HG03196 (cell line): ENCODE measurements around the gene BDP1.
"Not testable (repeated sequence)": the region's sequence is repeated elsewhere in the genome, so short reads cannot be mapped to it uniquely, and the experiment has no call there.

Source experiments
- ATAC-seq: cut with Tn5 transposase; IDR thresholded peaks from one replicate; pipeline ENCODE4 v1.9.1; 2021; ENCODE audit not compliant: unreplicated experiment

The BDP1 gene

DNA sequence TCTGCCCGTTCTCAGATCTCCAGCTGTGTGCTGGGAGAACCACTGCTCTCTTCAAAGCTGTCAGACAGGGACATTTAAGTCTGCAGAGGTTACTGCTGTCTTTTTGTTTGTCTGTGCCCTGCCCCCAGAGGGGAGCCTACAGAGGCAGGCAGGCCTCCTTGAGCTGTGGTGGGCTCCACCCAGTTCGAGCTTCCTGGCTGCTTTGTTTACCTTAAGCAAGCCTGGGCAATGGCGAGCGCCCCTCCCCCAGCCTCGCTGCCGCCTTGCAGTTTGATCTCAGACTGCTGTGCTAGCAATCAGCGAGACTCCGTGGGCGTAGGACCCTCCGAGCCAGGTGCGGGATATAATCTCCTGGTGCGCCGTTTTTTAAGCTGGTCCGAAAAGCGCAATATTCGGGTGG is 154.5 kb downstream of the BDP1 start:
- ATAC-seq = not testable (repeated sequence)

DNA sequence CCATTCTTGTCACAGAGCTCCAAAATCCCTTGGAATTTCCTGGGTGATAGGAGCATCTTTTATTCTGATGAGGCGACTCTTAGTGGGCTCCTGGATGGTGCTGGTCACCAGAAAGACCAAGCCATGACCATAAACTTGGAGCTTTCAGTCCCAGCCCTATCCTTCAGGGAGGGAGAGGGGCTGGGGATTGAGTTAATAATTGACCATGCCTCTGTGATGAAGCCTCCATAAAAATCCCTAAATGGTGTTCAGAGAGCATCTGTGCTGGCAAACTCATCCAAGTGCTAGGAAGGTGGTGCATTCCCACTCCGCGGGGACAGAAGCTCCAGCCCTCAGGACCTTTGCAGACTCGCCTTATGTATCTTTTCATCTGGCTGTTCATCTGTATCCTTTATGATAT is 160.4 kb downstream of the BDP1 start:
- ATAC-seq = no peak
